GM19324 (cell line): ENCODE measurements around the gene GJD4.

ENCODE experiments used
- ATAC-seq: cut with Tn5 transposase; IDR thresholded peaks from one replicate; pipeline ENCODE4 v1.9.1; 2021; ENCODE audit warnings: mild to moderate bottlenecking, moderate library complexity; ENCODE audit not compliant: unreplicated experiment, low FRiP score

Gene GJD4

DNA sequence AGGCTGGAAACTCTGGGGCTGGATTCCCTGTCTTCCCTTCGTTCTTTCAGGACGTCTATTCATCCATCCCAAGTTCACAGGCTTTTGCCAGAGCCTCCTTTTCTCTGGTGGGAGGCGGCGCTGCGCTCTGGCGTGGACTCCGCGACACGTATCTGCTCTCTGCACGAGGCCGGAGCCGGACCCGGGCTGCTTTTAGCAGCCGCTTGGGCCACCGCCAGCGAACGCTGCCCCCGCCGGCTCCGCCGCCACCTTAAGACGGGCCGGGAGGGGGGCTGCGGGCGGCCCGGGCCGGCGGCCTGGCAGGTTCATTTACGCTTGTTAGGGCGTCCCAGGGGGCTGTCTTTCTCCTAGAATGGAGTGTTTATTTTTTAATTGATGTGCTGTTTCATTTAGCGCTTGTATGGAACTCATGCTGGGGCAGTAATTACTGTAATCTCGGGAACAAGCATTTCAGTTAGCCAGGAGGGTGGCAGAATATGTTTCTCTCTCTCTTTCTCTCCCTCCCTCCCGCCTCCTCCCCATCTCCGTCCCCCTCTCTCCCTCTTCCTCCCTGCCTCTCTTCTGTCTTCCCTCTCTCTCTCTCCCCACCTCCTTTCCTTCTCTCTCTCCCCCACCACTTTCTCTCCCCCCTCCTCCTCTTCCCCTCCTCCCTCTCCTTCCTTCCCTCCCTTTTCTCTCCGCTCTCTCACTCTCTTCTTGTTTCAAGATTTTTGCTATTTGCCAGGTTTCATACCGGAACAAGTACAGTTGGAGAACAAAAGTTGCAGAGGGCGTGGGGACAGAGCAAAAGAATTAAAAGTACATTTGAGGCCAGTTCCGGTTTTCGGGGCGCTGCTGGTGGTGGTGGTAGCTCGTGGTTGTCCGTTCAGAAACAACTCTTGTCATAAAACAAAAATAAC, 38.3 kb downstream of the GJD4 start:
- ATAC-seq, result no peak

DNA sequence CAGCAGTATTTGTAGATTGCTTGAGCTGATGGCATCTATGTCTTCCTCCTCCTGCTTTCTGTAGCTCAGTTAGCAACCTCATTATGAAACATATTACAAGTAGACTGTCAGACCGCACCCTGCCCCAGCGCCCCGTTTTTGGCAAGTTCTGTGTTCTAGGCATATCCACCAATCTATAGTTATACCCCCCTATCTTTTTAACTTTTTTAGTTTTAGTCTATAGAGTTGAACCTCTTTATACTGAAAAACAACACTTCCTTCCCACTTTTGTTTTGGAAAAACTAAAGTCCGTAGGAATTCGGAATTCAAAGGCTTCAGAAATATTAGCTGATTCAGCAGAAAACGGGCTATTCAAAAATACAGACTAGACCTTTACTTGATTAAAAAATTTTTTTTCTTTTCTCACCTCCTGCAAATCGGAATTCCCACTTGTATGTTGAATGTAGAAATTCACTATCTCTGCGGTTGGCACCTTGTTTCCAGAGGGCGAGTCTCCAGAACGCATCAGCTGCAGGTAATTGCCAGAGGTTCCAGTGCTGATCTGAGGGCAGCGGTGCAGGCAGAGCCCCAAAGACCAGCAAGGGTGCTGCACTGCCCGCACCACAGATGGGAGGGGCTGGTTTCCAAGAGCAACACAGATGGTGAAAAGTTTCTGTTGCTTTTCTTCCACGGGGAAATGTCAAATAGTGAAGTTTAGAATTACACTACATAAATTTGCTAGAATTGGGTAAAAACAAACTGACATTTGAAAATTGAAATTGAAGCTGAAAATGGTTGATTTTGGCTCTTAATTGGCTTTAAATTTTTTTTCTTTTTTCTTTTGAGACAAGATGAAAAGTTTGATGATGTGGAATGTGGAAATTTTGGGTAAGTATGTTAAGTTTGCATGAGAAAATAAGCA, 39.2 kb downstream of the GJD4 start:
- ATAC-seq, result no peak

DNA sequence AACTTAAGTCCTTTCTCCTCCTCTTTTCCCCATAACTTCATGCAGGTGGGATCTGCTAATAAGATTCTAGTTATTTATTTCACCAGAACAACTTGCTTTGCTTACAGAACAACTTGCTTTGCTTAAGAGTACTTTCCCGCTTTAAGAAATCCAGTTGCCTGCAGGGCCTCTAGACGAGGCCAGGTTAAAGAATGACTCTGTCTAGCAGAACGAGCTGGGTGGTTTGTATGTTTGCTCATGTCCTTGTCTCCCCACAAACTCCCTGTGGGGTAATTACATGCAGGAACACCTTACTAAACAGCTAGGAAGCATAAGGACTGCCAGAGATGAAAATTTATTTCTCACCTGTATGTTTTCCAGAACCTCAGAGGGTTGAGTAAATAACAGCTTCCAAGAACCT, 45.8 kb downstream of the GJD4 start:
- no peak for ATAC-seq

DNA sequence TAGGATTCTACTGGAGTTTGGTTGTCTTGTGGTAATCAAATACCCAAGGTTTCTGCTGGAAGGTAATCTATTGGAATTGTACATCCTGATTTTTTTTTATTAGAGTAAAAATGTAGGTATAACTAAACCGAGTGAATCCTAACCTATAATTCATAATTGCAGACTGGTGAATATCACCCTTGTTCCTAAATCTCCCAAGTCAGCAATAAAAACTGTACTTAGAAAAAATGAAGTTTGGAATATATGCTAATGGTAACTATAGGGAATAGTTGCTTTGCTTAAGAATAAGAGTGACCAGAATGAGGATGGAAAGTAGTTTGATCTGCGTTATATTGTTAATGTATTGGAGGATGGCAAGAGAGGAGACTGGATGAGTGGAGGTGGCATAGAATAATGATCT, 47.7 kb downstream of the GJD4 start:
- ATAC-seq, result no peak

DNA sequence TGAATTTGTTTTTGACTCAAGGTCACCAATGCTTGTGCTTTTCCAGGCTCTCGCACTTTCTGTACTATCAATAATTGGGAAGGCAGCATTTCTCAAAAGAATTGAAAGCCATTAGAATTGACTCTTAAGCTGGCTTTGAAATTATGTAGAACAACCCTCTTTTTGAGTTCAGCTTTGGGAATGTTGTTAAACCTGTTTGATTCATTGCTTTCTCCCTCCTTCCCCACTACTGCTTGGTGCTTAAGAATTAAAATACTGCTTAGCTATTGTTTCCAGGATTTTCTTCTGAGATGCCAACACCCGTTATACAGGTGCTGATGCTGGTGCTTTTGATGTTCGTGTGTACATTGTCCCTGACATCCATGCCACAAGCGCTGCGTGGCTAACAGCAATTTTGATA, 52.5 kb downstream of the GJD4 start:
- no peak for ATAC-seq
